Astrocyte (in vitro differentiated cells and primary cell): ENCODE measurements around the gene ERGIC3. TPM values are rescaled to one million over a fixed set of nuclear protein-coding genes. Genes with fewer than 3 reads are reported as not detected.

ENCODE experiments used
- DNase-seq: peaks from one replicate; pipeline ENCODE4 v3.0.0-alpha.2; 2010; ENCODE audit warnings: low read depth
- FAIRE-seq: peaks from 2 replicates; lab custom pipeline; 2011; peaks lifted over from hg19 to GRCh38; lab: Jason Lieb, UNC
- H2AFZ ChIP-seq: 2 replicates; pipeline ENCODE4 v1.6.0; 2012; ENCODE audit warnings: low read depth, low read length, inconsistent platforms
- H3K27ac ChIP-seq: 2 replicates; pipeline ENCODE4 v1.5.1; 2011; ENCODE audit warnings: low read depth, low read length, inconsistent platforms
- H3K27me3 ChIP-seq: 2 replicates; pipeline ENCODE4 v1.6.0; 2011; ENCODE audit warnings: low read length, inconsistent platforms; ENCODE audit not compliant: insufficient read depth
- H3K36me3 ChIP-seq: 2 replicates; pipeline ENCODE4 v1.5.1; 2011; ENCODE audit warnings: low read length, inconsistent platforms; ENCODE audit not compliant: insufficient read depth
- H3K4me1 ChIP-seq: 2 replicates; pipeline ENCODE4 v1.5.1; 2011; ENCODE audit warnings: low read length, inconsistent platforms; ENCODE audit not compliant: insufficient read depth
- H3K4me2 ChIP-seq: 2 replicates; pipeline ENCODE4 v1.6.0; 2012; ENCODE audit warnings: low read length, inconsistent platforms
- H3K4me3 ChIP-seq: 2 replicates; pipeline ENCODE4 v1.5.1; 2011; ENCODE audit warnings: low read depth, mild to moderate bottlenecking, low read length, inconsistent platforms; ENCODE audit not compliant: insufficient read depth
- H3K79me2 ChIP-seq: 2 replicates; pipeline ENCODE4 v1.6.0; 2012; ENCODE audit warnings: mild to moderate bottlenecking, low read length, inconsistent platforms; ENCODE audit not compliant: insufficient read depth
- H3K9ac ChIP-seq: 2 replicates; pipeline ENCODE4 v1.6.0; 2012; ENCODE audit warnings: mild to moderate bottlenecking, low read length, inconsistent platforms
- H3K9me3 ChIP-seq: 2 replicates; pipeline ENCODE4 v1.5.1; 2012; ENCODE audit warnings: low read depth, mild to moderate bottlenecking, low read length, inconsistent platforms; ENCODE audit not compliant: insufficient read depth
- H4K20me1 ChIP-seq: 2 replicates; pipeline ENCODE4 v1.6.0; 2012; ENCODE audit warnings: low read length, inconsistent platforms; ENCODE audit not compliant: insufficient read depth
- H3K27ac Mint-ChIP-seq: one replicate; pipeline ENCODE4 v1.8.0; 2021; ENCODE audit warnings: mild to moderate bottlenecking, mixed read lengths; ENCODE audit not compliant: unreplicated experiment
- H3K27me3 Mint-ChIP-seq: one replicate; pipeline ENCODE4 v1.8.0; 2021; ENCODE audit warnings: low read depth, mixed read lengths; ENCODE audit not compliant: unreplicated experiment
- H3K36me3 Mint-ChIP-seq: one replicate; pipeline ENCODE4 v1.8.0; 2021; ENCODE audit warnings: low read depth, mixed read lengths; ENCODE audit not compliant: unreplicated experiment
- H3K4me1 Mint-ChIP-seq: one replicate; pipeline ENCODE4 v1.8.0; 2021; ENCODE audit warnings: low read depth, mixed read lengths; ENCODE audit not compliant: unreplicated experiment
- H3K4me3 Mint-ChIP-seq: one replicate; pipeline ENCODE4 v1.8.0; 2021; ENCODE audit warnings: mild to moderate bottlenecking, moderate library complexity, mixed read lengths; ENCODE audit not compliant: unreplicated experiment
- H3K9me3 Mint-ChIP-seq: one replicate; pipeline ENCODE4 v1.8.0; 2021; ENCODE audit warnings: mild to moderate bottlenecking, mixed read lengths; ENCODE audit not compliant: unreplicated experiment
- EZH2 ChIP-seq: IDR thresholded peaks from 2 replicates; pipeline ENCODE4 v1.6.1; 2012; ENCODE audit warnings: mild to moderate bottlenecking, low read length, inconsistent platforms; ENCODE audit not compliant: insufficient read depth
- total RNA-seq: library from RNA; stranded (reverse); gene quantifications from 2 replicates; pipeline ENCODE4 v1.2.1, GENCODE V29; 2021
- TF ChIP-seq, protein P1 (sequence below): IDR thresholded peaks from 2 replicates; pipeline ENCODE4 v1.5.1; 2011; ENCODE audit warnings: low read depth, mild to moderate bottlenecking, inconsistent platforms, low read length, moderate library complexity; ENCODE audit not compliant: insufficient read depth

ERGIC3 gene
- total RNA-seq, 1 donor from 2014 or later: 198 TPM

DNA sequence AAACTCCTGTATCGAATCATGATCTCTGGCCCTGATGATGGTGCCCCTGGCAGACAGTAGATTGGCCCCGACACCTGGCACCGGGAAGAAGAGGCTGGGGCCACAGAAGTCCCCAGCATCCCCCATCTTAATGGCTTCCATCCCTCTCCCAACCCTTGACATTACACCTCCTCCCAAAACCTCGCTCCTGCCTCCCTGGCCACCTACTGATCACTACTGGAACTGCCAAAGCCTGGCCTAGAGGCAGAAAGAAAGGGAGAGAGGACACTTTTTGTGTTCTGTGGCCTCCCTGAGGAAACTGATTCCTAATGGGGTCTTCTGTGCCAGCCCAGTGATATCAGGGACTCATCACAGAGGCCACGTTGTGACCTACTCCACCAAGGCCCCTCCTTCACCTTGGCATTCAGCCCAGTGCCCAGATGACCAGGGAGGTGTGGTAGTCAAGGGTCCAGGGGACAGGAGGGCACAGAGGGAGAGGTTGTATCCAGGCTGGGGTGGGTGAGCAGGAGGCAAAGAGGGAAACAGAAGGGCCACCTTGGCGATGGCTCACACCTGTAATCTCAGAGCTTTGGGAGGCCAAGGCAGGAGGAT lies 18.5 kb upstream of the ERGIC3 start:
- H3K4me2 ChIP-seq: no peak overlapping the region
- TF ChIP-seq EZH2: no peak
- TF ChIP-seq, protein P1, sequence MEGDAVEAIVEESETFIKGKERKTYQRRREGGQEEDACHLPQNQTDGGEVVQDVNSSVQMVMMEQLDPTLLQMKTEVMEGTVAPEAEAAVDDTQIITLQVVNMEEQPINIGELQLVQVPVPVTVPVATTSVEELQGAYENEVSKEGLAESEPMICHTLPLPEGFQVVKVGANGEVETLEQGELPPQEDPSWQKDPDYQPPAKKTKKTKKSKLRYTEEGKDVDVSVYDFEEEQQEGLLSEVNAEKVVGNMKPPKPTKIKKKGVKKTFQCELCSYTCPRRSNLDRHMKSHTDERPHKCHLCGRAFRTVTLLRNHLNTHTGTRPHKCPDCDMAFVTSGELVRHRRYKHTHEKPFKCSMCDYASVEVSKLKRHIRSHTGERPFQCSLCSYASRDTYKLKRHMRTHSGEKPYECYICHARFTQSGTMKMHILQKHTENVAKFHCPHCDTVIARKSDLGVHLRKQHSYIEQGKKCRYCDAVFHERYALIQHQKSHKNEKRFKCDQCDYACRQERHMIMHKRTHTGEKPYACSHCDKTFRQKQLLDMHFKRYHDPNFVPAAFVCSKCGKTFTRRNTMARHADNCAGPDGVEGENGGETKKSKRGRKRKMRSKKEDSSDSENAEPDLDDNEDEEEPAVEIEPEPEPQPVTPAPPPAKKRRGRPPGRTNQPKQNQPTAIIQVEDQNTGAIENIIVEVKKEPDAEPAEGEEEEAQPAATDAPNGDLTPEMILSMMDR: peak; percentile 43
- H4K20me1 ChIP-seq: no peaks in the 10 kb centered on the region
- H2AFZ ChIP-seq: no peak overlapping the region
- H3K9me3 ChIP-seq: no peaks in the 10 kb centered on the region
- H3K4me3 Mint-ChIP-seq: no peak overlapping the region
- no peaks in the 10 kb centered on the region for H3K36me3 ChIP-seq
- peaks cover 2% of the 10 kb centered on the region for H3K27me3 Mint-ChIP-seq
- peaks cover 5% of the 10 kb centered on the region for H3K9me3 Mint-ChIP-seq
- peaks cover 2% of the 10 kb centered on the region for H3K36me3 Mint-ChIP-seq
- FAIRE-seq (no peak), DNase-seq (no peak)
- H3K79me2 ChIP-seq: no peaks in the 10 kb centered on the region
- H3K4me1 ChIP-seq: no peaks in the 10 kb centered on the region
- H3K9ac ChIP-seq: no peak overlapping the region
- no peak overlapping the region for H3K27ac Mint-ChIP-seq
- H3K4me3 ChIP-seq: no peak overlapping the region
- H3K27me3 ChIP-seq: no peaks in the 10 kb centered on the region
- H3K27ac ChIP-seq: no peak overlapping the region
- H3K4me1 Mint-ChIP-seq: peaks cover 5% of the 10 kb centered on the region

DNA sequence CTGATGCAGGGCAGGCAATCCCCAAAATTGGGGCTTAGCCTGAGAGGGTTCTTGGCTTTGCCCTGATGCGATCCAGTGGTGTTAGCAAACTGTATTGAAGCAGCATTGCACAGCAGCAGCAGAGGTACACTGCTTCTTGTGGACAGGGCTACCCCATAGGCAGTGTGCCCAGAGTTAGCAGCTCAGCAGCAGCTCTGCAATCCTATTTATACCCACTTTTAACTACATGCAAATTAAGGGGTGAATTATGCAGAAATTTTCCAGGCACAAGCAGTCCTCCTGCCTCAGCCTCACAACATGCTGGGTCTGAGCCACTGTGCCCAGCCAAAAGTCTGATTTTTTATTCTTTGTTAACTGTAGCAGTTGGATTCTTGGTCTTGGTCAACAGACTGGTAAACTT lies 16.2 kb upstream of the ERGIC3 start:
- H3K36me3 ChIP-seq: no peaks in the 10 kb centered on the region
- no peak overlapping the region for H3K27ac Mint-ChIP-seq
- DNase-seq (no peak), FAIRE-seq (no peak)
- no peak for TF ChIP-seq EZH2
- TF ChIP-seq, protein P1: no peak
- H3K9me3 ChIP-seq: no peaks in the 10 kb centered on the region
- H3K4me3 Mint-ChIP-seq: no peak overlapping the region
- peaks cover 2% of the 10 kb centered on the region for H3K36me3 Mint-ChIP-seq
- H3K9me3 Mint-ChIP-seq: peaks cover 5% of the 10 kb centered on the region
- no peaks in the 10 kb centered on the region for H3K27me3 ChIP-seq
- no peak overlapping the region for H3K27ac ChIP-seq
- H3K4me3 ChIP-seq: no peak overlapping the region
- H3K9ac ChIP-seq: no peak overlapping the region
- H3K4me2 ChIP-seq: no peak overlapping the region
- H3K79me2 ChIP-seq: no peaks in the 10 kb centered on the region
- H4K20me1 ChIP-seq: no peaks in the 10 kb centered on the region
- H2AFZ ChIP-seq: no peak overlapping the region
- peaks cover 5% of the 10 kb centered on the region for H3K4me1 Mint-ChIP-seq
- no peaks in the 10 kb centered on the region for H3K4me1 ChIP-seq
- peaks cover 2% of the 10 kb centered on the region for H3K27me3 Mint-ChIP-seq

DNA sequence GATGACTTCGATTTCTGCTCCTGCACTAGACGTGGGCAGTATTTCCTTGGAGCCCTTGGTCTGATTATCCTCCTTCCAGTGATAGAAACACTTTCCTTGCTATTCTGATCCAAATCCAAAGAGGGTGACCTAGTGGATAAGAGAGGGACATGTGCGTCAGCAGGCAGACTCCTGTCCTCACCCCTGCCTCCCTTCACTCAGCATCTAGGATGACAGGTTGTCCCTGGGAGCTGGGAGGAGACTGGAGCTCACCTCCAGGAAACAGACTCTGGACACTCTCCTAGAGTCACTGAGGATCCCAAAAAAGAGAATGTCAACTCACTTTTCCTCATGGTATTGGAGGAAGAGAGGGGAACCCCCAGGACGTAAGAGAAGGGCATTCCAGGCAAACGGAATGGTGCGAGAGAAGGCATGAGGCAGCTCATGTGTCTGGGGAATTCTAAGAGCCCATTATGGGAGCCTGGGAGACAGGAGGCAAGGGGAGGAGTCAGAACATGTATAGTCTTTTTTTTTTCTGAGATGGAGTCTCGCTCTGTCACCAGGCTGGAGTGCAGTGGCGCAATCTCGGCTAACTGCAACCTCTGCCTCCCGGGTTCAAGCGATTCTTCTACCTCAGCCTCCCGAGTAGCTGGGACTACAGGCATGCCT lies 14.6 kb upstream of the ERGIC3 start:
- H3K4me3 Mint-ChIP-seq: no peak overlapping the region
- no peaks in the 10 kb centered on the region for H3K4me1 ChIP-seq
- H3K4me1 Mint-ChIP-seq: no peaks in the 10 kb centered on the region
- no peak overlapping the region for H3K27ac ChIP-seq
- H3K79me2 ChIP-seq: no peaks in the 10 kb centered on the region
- no peak overlapping the region for H3K27ac Mint-ChIP-seq
- DNase-seq (no peak), FAIRE-seq (no peak)
- no peaks in the 10 kb centered on the region for H3K27me3 ChIP-seq
- TF ChIP-seq EZH2: no peak
- TF ChIP-seq, protein P1: no peak
- H3K9me3 Mint-ChIP-seq: no peaks in the 10 kb centered on the region
- no peak overlapping the region for H3K4me2 ChIP-seq
- no peak overlapping the region for H3K9ac ChIP-seq
- no peaks in the 10 kb centered on the region for H4K20me1 ChIP-seq
- no peaks in the 10 kb centered on the region for H3K9me3 ChIP-seq
- peaks cover 2% of the 10 kb centered on the region for H3K27me3 Mint-ChIP-seq
- H3K4me3 ChIP-seq: no peak overlapping the region
- no peak overlapping the region for H2AFZ ChIP-seq
- peaks cover 2% of the 10 kb centered on the region for H3K36me3 Mint-ChIP-seq
- no peaks in the 10 kb centered on the region for H3K36me3 ChIP-seq
